ENCODE data around the gene TAF3.
A peak's percentile ranks its signal among the peaks of the same experiment; 100 is the strongest.

Gene TAF3

DNA sequence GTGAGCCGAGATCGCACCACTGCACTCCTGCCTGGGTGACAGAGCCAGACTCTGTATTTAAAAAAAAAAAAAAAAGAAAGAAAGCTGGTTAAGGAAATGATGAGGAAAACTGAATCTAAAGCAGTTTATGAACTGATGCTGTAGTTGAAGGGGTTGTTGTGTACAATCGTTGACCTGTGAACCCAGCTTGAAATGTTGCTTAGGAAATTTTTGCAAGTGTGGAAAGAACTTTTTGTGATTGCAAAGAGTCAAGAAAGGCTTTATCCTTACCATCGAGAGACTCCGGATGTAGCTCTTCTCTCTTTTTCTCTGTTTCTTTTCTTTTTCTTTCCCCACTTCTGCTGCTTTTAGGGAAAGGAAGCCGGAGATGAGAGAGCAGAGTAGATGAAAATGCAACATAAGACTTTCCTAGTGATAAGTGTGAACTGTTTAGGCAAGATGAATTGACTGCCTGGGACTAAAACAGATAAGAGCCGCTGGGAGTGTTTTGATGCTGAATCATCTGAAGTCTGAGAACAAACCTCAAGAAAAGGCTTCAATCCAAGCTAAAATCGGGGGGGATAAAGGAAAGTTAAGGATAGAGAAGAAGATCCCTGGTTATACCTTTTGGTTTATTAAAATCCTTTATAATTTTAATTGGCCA lies 69.0 kb downstream of the TAF3 start:
- DNase-seq = no peak

DNA sequence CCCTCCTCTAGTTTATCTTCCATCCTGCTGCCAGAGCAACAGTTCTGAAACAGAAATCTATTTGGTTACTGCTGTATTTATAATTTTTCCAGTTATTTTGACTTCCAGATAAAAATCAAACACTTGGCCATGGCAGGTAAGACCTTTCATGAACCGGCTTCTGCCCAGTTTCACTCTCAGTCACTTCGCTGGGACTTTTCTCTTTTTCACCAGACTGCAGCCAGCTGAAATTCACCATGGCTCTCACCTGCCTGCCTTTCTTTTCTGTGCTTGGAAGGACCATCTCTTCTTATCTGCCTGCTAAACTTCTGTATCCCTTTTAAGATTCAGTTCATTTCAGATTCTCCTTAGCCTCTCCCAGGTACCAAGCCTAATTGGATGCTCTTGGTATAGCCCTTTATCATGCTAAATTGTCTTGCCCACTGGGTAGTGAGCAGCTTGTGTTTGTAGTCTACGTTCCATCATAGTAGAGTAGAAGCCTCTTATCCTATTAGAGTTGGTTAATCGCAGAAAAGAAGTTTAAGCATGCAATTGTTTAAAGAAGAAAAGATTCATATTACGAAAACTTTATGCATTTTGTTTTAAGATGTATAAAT lies 71.7 kb downstream of the TAF3 start:
- no peak for DNase-seq

GRCh38 chr10:7890781-7891180 lies 72.5 kb downstream of the TAF3 start:
- DNase-seq = no peak

DNA sequence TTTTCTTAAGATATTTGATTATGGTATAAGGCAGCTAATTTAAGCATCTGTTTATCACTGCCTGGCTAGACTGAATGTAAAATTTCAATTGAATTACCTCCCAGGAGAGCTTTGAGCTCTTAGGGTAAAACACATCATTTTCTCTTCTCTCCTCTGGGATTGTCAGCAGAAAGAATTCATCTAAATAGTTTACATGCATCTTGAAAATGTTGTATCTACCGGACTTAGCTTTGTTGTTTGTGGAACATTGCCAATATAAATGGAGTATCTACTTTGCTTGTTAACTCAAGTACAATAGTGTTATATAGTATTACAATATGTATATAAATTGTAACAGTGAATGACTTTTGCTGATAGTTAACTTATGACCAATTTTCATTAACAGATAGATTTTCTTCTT lies 73.3 kb downstream of the TAF3 start:
- DNase-seq = no peak

GRCh38 chr10:7892146-7892545 lies 73.8 kb downstream of the TAF3 start:
- no peak for DNase-seq

GRCh38 chr10:7895699-7896090 lies 77.4 kb downstream of the TAF3 start:
- no peak for DNase-seq

DNA sequence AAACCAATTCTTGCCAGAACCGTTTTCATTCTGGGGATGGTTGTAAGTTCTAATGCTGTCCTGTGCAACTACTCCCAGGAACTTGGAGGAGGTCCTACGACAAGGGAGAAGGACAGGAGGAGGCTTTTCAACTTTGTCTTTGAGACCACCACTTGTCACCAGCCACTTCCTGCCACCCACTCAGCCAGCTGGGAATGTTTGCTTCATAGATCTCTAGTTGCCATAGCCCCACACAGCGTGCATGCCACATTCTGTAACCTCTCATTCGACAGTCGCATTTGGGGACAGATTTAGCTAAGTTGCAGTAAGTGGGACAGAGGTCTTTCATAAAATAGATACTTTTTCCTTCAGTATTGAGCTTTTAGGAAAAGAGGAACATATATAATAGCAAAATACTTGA lies 78.0 kb downstream of the TAF3 start:
- DNase-seq = no peak

DNA sequence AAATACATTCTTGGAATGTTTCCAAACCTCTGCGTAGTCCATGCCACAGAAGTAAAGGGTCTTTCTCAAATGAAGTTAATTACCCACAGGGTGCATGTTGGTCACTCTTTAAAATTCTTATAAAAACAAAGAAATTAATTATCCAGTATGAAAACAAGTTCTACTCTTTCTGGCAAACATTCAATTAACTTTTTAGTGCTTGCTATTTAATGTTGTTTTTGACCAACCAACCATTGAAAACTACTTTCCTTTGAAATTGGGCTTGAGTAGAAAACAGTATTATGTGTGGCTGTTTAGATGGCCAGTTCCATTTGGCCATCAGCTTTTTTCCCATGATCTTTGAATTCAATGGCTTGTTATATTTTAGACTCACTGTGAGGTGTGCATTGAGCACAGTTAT lies 83.0 kb downstream of the TAF3 start:
- no peak for DNase-seq

- no peak for DNase-seq
These were observed 84.1 kb downstream of the TAF3 start for GRCh38 chr10:7902413-7902812.

DNA sequence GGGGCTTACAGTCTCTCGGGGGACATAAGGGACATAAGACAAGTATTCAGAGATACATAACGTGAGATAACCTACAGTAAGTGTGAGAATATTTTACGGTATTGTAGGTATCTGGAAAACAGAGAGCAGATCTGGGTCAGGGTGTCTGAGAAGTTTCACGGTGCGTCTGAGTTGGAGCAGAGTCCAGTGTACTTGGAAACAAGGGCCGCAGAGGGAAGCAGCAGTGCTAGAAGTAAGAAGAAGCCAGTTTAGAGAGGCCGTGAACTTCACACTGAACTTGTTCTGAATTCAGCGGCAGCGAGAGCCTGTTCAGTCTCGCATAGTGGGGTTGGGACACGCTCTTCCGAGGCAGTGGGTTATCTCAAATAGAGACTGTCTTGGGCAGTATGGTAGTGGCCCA lies 85.5 kb downstream of the TAF3 start:
- DNase-seq = no peak

GRCh38 chr10:7906128-7906527 lies 87.8 kb downstream of the TAF3 start:
- DNase-seq = no peak

- no peak for DNase-seq
These were observed 90.4 kb downstream of the TAF3 start for GRCh38 chr10:7908541-7909210.

- DNase-seq = no peak
These were observed 95.0 kb downstream of the TAF3 start for GRCh38 chr10:7913126-7913872.

GRCh38 chr10:7915923-7916536 lies 97.7 kb downstream of the TAF3 start:
- peak in 1 of 2 experiments; percentile 21 for DNase-seq

DNA sequence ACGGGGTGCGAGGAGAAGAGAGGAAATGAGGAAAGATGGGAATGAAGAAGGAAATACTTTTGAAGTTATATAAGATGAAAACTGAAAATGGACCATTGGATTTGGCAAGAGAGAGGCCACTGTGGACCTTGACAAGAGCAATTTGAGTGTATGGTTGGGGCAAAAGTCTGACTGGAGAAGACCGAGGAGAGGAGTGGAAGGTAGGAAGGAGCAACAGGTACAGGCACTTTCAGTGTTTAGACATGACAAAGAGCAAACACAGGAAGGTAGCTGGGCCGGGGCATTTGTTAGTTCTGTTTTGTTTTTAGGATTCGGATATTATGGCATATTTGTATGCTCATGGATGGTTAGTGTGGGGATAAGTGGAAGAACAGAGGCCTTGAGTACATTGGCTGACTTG lies 99.4 kb downstream of the TAF3 start:
- DNase-seq = no peak

GRCh38 chr10:7922707-7923106 lies 104.4 kb downstream of the TAF3 start:
- DNase-seq = no peak

- no peak for DNase-seq
These were observed 110.2 kb downstream of the TAF3 start for GRCh38 chr10:7928536-7928935.

DNA sequence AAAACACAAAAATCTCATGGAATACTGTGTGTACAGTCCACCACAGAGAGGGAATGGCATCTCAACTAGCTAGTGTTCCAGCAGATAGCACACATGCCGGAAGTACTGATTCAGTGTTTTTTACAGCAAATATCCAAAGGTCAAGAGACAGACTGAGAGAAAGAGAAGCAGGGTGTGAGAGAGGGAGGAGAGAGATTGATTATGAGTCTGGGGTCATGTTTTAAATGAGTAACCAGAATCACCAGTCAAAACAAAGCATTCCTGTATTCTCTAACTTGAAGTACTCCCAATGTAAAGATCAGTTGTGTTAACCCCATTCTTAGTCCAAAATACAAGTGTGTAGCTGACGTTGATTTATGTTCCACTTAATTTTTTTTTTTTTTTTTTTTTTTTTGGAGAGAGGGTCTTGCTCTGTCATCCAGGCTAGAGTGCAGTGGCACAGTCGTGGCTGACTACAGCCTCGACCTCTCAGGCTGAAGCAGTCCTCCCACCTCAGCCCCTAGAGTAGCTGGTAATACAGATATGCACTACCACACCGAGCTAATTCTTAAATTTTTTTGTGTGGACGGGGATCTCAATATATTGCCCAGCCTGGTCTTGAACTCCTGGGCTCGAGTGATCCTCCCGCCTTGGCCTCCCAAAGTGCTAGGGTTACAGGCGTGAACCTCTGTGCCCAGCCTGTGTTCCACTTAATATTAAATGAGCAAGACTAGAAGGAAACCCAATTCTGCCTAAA lies 114.2 kb downstream of the TAF3 start:
- DNase-seq = no peak

DNA sequence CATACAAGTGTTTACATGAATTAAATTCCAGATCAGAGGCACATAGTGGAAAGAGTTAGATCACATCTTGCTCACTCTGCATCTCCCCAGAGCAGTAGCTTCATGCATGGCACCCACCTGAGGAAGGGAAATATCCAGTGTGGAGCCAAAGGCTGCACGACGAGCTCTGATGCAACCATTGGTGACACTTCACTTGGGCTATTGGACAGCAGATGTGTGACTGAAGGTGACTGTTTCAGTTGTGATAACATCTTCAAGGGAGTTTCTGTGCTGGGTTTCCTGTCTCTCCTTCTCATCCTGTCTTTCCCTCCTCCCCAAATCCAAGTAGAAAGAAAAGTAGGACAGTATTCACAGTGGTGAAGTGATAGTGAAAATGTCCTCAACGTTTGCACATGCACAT lies 115.0 kb downstream of the TAF3 start:
- no peak for DNase-seq

- DNase-seq = no peak
These were observed 115.5 kb downstream of the TAF3 start for GRCh38 chr10:7933757-7934156.

DNA sequence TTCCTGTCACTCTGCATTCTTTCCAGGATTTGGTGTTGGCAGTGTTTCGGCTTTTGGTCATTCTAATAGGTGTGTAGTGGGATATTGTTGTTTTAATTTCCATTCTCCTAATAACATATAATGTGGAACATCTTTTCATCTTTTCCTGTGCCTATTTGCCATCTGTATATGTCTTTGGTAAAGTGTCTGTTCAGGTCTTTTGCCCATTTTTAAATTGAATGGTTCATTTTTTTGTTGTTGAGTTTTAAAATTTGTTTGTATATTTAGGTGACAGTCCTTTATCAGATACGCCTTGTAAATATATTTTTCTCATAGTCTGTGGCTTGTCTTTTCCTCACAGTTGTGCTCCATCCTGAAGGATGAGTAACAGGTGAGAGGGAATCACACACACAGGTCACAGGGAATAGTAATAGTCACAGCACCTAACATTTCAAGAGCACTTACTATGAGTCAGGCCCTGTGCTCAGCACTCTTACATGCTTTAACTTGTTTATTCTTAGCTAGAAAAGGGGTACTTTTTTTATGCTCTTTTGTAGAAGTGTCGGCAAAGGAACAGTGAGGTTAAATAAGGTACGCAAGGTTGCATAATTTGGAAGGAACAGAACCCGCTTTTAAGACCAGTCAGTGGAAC lies 119.1 kb downstream of the TAF3 start:
- no peak for DNase-seq

DNA sequence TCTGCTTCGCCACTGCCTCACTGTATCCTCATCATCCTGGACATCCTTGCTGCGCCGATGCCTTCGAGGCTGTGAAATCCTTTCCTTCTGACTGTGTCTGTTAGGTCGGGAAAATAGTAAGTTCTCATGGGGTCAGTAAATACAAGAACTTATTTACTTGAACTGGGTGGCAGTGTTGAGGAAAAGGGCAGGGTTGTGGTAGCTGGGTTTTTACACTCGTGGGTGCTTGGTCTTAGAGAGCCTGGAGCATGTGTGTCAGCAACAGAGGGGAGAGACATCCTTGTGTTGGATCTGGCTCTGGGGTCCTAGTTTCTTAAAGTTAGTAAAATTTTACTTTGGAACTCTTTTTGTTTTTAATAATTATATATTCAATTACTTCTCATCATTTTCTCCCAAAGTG lies 123.3 kb downstream of the TAF3 start:
- DNase-seq = no peak

Data from NCI-H2081 (cell line).